ENCODE results near the gene RGS7. TPM values are rescaled to one million over a fixed set of nuclear protein-coding genes. Genes with fewer than 3 reads are reported as not detected.

Gene RGS7
- total RNA-seq, 2 donors from 2014 or later: 0.26 to 0.99 TPM

- Histone ChIP-seq H3K36me3 (replicated peaks in 1 of 2; ENCODE audit: insufficient read depth in 1 of 2, low read depth in 2 of 2) (no peaks in the 10 kb centered on the region), H3K9me3 (no peaks in the 10 kb centered on the region), H3K27ac (no peak overlapping the region), H3K27me3 (no peaks in the 10 kb centered on the region), H3K4me1 (no peaks in the 10 kb centered on the region), H3K4me3 (no peak overlapping the region)
- TF ChIP-seq, protein P1, sequence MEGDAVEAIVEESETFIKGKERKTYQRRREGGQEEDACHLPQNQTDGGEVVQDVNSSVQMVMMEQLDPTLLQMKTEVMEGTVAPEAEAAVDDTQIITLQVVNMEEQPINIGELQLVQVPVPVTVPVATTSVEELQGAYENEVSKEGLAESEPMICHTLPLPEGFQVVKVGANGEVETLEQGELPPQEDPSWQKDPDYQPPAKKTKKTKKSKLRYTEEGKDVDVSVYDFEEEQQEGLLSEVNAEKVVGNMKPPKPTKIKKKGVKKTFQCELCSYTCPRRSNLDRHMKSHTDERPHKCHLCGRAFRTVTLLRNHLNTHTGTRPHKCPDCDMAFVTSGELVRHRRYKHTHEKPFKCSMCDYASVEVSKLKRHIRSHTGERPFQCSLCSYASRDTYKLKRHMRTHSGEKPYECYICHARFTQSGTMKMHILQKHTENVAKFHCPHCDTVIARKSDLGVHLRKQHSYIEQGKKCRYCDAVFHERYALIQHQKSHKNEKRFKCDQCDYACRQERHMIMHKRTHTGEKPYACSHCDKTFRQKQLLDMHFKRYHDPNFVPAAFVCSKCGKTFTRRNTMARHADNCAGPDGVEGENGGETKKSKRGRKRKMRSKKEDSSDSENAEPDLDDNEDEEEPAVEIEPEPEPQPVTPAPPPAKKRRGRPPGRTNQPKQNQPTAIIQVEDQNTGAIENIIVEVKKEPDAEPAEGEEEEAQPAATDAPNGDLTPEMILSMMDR (IDR thresholded peaks at IDR 0.05): no peak
- TF ChIP-seq POLR2A (IDR thresholded peaks at IDR 0.05): no peak
- intact Hi-C loops (cut with DNase I): no loop called here
- DNase-seq (no peak), ATAC-seq (no peak)
- 75 to 80% methylated on average over 2 of the region's 2 CpGs for WGBS, 2 donors
Observed at GRCh38 chr1:241125286-241125685, 231.7 kb downstream of the RGS7 start.

GRCh38 chr1:241118049-241118448, 239.0 kb downstream of the RGS7 start:
- Histone ChIP-seq H3K9me3 (no peaks in the 10 kb centered on the region), H3K4me1 (no peaks in the 10 kb centered on the region), H3K27ac (no peak overlapping the region), H3K27me3 (no peaks in the 10 kb centered on the region), H3K36me3 (replicated peaks in 1 of 2; ENCODE audit: insufficient read depth in 1 of 2, low read depth in 2 of 2) (no peaks in the 10 kb centered on the region), H3K4me3 (no peak overlapping the region)
- DNase-seq: no peak
- 74% methylated on average over 3 of the region's 3 CpGs for WGBS, 2 donors
- TF ChIP-seq POLR2A (IDR thresholded peaks at IDR 0.05): no peak
- TF ChIP-seq, protein P1 (IDR thresholded peaks at IDR 0.05): no peak
- no peak for ATAC-seq
- intact Hi-C loops (cut with DNase I): no loop called here

- 65 to 82% methylated on average over 5 of the region's 5 CpGs for WGBS, 2 donors
Observed at GRCh38 chr1:241115784-241116183, 241.2 kb downstream of the RGS7 start.

GRCh38 chr1:241114699-241115233, 242.2 kb downstream of the RGS7 start:
- intact Hi-C loops (cut with DNase I): no loop called here
- ATAC-seq: no peak

More at GRCh38 chr1:241115784-241116183, 241.2 kb downstream of the RGS7 start:
- no peak for ATAC-seq
- Histone ChIP-seq H3K4me3 (no peak overlapping the region), H3K36me3 (replicated peaks in 1 of 2; ENCODE audit: insufficient read depth in 1 of 2, low read depth in 2 of 2) (no peaks in the 10 kb centered on the region), H3K27ac (no peak overlapping the region), H3K9me3 (no peaks in the 10 kb centered on the region), H3K27me3 (no peaks in the 10 kb centered on the region), H3K4me1 (no peaks in the 10 kb centered on the region)
- intact Hi-C loops (cut with DNase I): no loop called here
- TF ChIP-seq, protein P1 (IDR thresholded peaks at IDR 0.05): no peak
- no peak for TF ChIP-seq POLR2A (IDR thresholded peaks at IDR 0.05)
- DNase-seq: no peak

More at GRCh38 chr1:241114699-241115233, 242.2 kb downstream of the RGS7 start:
- H3K27ac ChIP-seq: no peak overlapping the region
- H3K9me3 ChIP-seq: no peaks in the 10 kb centered on the region
- H3K36me3 ChIP-seq (replicated peaks in 1 of 2; ENCODE audit: insufficient read depth in 1 of 2, low read depth in 2 of 2): no peaks in the 10 kb centered on the region
- H3K27me3 ChIP-seq: no peaks in the 10 kb centered on the region
- H3K4me1 ChIP-seq: no peaks in the 10 kb centered on the region
- H3K4me3 ChIP-seq: no peak overlapping the region
- DNase-seq: no peak
- 43 to 72% methylated on average over 1 of the region's 1 CpG for WGBS, 2 donors
- TF ChIP-seq, protein P1 (IDR thresholded peaks at IDR 0.05): no peak
- no peak for TF ChIP-seq POLR2A (IDR thresholded peaks at IDR 0.05)

Measured in body of pancreas (tissue), 4 donors.